ENCODE results near the gene RNF13. TPM values are rescaled to one million over a fixed set of nuclear protein-coding genes. Genes with fewer than 3 reads are reported as not detected.

Gene RNF13
- total and polyA plus RNA-seq, 3 donors from 2014 or later = 41.7 to 85.0 (median 81.8) TPM

GRCh38 chr3:150000641-150001040 lies 187.6 kb downstream of the RNF13 start:
- H3K9me3 ChIP-seq = no peaks in the 10 kb centered on the region
- no peak overlapping the region for H3K27ac ChIP-seq
- no peaks in the 10 kb centered on the region for H3K27me3 ChIP-seq
- TF ChIP-seq POLR2A (IDR thresholded peaks at IDR 0.05) = no peak
- H3K36me3 ChIP-seq (ENCODE audit: low read depth, missing control alignments) = no peaks in the 10 kb centered on the region
- H3K4me3 ChIP-seq = no peak overlapping the region
- intact Hi-C loops (cut with DNase I; ENCODE audit: low total_unique reads) = no loop called here
- no peaks in the 10 kb centered on the region for H3K4me1 ChIP-seq
- no peak for DNase-seq

GRCh38 chr3:150005243-150006112 lies 192.5 kb downstream of the RNF13 start:
- Histone ChIP-seq H3K36me3 (ENCODE audit: low read depth, missing control alignments) (no peaks in the 10 kb centered on the region), H3K4me1 (no peaks in the 10 kb centered on the region), H3K27me3 (no peaks in the 10 kb centered on the region), H3K27ac (no peak overlapping the region), H3K4me3 (no peak overlapping the region), H3K9me3 (no peaks in the 10 kb centered on the region)
- no peak for DNase-seq
- WGBS, 2 donors = 76 to 82% methylated on average over 4 of the region's 4 CpGs
- TF ChIP-seq, protein P1, sequence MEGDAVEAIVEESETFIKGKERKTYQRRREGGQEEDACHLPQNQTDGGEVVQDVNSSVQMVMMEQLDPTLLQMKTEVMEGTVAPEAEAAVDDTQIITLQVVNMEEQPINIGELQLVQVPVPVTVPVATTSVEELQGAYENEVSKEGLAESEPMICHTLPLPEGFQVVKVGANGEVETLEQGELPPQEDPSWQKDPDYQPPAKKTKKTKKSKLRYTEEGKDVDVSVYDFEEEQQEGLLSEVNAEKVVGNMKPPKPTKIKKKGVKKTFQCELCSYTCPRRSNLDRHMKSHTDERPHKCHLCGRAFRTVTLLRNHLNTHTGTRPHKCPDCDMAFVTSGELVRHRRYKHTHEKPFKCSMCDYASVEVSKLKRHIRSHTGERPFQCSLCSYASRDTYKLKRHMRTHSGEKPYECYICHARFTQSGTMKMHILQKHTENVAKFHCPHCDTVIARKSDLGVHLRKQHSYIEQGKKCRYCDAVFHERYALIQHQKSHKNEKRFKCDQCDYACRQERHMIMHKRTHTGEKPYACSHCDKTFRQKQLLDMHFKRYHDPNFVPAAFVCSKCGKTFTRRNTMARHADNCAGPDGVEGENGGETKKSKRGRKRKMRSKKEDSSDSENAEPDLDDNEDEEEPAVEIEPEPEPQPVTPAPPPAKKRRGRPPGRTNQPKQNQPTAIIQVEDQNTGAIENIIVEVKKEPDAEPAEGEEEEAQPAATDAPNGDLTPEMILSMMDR (IDR thresholded peaks at IDR 0.05) = no peak
- TF ChIP-seq POLR2A (IDR thresholded peaks at IDR 0.05) = no peak
- intact Hi-C loops (cut with DNase I; ENCODE audit: low total_unique reads) = no loop called here

GRCh38 chr3:150006794-150007193 lies 193.8 kb downstream of the RNF13 start:
- DNase-seq = no peak
- Histone ChIP-seq H3K9me3 (no peaks in the 10 kb centered on the region), H3K36me3 (ENCODE audit: low read depth, missing control alignments) (no peaks in the 10 kb centered on the region), H3K4me3 (no peak overlapping the region), H3K4me1 (no peaks in the 10 kb centered on the region), H3K27ac (no peak overlapping the region), H3K27me3 (no peaks in the 10 kb centered on the region)
- TF ChIP-seq, protein P1 (IDR thresholded peaks at IDR 0.05) = no peak
- no peak for TF ChIP-seq POLR2A (IDR thresholded peaks at IDR 0.05)
- intact Hi-C loops (cut with DNase I; ENCODE audit: low total_unique reads) = no loop called here

Small RNAs within 50 kb of the gene (small RNA-seq; reads per million reads assigned to genes)
- 0 reads per million in 2 donors for gene RNU6-507P
- 0 reads per million in 2 donors for gene RNU6-720P

Other genes with a start within 250 kb of the RNF13 start
- 10 to 100 TPM; 46.5 to 47.0 TPM for gene WWTR1, start 155.2 kb upstream of the RNF13 start, total RNA-seq
- 19.4 TPM for gene WWTR1, start 155.2 kb upstream of the RNF13 start, polyA plus RNA-seq (ENCODE audit: insufficient read depth, low read depth, low replicate concordance)
- 10 to 100 TPM; 21.8 to 27.7 TPM for gene COMMD2, start 60.7 kb upstream of the RNF13 start, total RNA-seq
- gene COMMD2, start 60.7 kb upstream of the RNF13 start, polyA plus RNA-seq (ENCODE audit: insufficient read depth, low read depth, low replicate concordance) = 19.9 TPM
- gene ANKUB1, start 20.7 kb upstream of the RNF13 start, total RNA-seq = 1 to 10 TPM in 1 of 2 donors, under 1 TPM in 1; 0.56 to 3.3 TPM
- gene ANKUB1, start 20.7 kb upstream of the RNF13 start, polyA plus RNA-seq (ENCODE audit: insufficient read depth, low read depth, low replicate concordance) = 2.5 TPM
- gene PFN2, start 157.7 kb downstream of the RNF13 start, total RNA-seq = 10 to 100 TPM; 54.3 to 69.1 TPM
- 63.8 TPM for gene PFN2, start 157.7 kb downstream of the RNF13 start, polyA plus RNA-seq (ENCODE audit: insufficient read depth, low read depth, low replicate concordance)